ENCODE results near the gene SDHA.

- TF ChIP-seq CTCF (IDR thresholded peaks at IDR 0.05) = no peak
- no peak for TF ChIP-seq POLR2A (IDR thresholded peaks at IDR 0.05)
- TF ChIP-seq EP300 (IDR thresholded peaks at IDR 0.05) = no peak
Observed at GRCh38 chr5:192691-192969, 25.5 kb upstream of the SDHA start.
